ENCODE results near the gene SYT7. TPM values are rescaled to one million over a fixed set of nuclear protein-coding genes. Genes with fewer than 3 reads are reported as not detected.

Gene SYT7
- total and polyA plus RNA-seq, 2 of the 8 experiments (the other 6 are each of a cell fraction or from before 2014, with no cell fraction given), result 9.6 to 10.5 TPM

DNA sequence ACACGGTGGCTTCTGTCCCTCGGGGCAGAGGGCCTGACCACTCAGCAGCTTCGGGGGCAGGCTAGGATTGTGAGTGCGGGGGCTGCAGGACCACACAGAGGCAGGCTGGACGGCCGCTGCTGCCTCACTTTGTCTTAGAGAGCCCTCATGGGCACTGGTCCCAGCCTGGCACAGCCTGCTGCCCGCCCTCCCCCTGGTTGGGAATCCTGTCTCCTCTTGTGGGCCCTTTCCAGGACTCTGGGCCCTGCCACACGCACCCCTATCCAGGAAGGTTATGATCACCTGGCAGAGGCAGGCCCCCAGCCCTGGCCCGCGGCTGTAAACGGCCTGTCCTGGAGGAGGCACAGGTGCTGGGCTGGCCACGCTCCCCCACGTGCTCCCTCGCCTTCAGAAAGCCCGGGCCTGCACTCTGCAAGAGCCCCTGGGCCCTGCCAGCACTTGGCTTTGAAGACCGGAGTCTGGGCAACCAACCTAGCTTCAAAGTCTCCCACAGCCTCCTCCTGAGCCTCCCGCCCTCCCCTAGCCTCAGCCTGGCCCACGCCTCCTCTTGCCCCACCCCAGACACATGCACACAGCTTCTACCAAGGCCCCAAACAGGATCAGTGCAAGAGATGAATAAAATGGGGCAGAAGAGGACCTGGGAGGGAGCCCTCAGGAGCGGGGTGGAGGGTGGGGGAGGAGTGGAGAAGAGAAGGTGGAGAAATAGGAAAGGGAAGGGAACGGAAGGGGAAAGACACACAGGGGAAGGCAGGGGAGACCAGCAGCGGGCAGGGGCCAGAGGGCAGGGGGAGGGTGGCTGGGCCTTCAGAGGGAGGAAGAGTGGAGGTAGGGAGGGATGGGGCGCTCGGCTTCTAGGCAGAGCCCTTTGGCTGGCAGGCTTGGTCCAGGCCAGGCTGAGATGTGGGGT, 31.0 kb downstream of the SYT7 start (continued):
- TF ChIP-seq SP4 (IDR thresholded peaks at IDR 0.05; ENCODE audit: low read length) (no peak), CHD2 (IDR thresholded peaks at IDR 0.05; ENCODE audit: low read length) (no peak), POLR2A (IDR thresholded peaks at IDR 0.05; ENCODE audit: control extremely low read depth in 1 of 2, low read depth in 2 of 2, low read length in 2 of 2) (no peak), USF2 (IDR thresholded peaks at IDR 0.05; ENCODE audit: low read length) (no peak), ZNF274 (IDR thresholded peaks at IDR 0.05; ENCODE audit: borderline replicate concordance, extremely low read depth, low read length) (no peak), TAF1 (IDR thresholded peaks at IDR 0.05; ENCODE audit: low read depth, low read length) (no peak), NANOG (IDR thresholded peaks at IDR 0.05; ENCODE audit: insufficient read depth, low read depth, low read length, poor library complexity, severe bottlenecking) (no peak), CHD7 (IDR thresholded peaks at IDR 0.05; ENCODE audit: insufficient replicate concordance, low read length) (no peak), TCF12 (IDR thresholded peaks at IDR 0.05; ENCODE audit: low read depth, low read length) (no peak), ASH2L (IDR thresholded peaks at IDR 0.05; ENCODE audit: low read length) (no peak)

Measured in H1 (cell line).